ENCODE data around the gene ERP29.
"Not testable (repeated sequence)": the region's sequence is repeated elsewhere in the genome, so short reads cannot be mapped to it uniquely, and the experiment has no call there.

ERP29 gene

DNA sequence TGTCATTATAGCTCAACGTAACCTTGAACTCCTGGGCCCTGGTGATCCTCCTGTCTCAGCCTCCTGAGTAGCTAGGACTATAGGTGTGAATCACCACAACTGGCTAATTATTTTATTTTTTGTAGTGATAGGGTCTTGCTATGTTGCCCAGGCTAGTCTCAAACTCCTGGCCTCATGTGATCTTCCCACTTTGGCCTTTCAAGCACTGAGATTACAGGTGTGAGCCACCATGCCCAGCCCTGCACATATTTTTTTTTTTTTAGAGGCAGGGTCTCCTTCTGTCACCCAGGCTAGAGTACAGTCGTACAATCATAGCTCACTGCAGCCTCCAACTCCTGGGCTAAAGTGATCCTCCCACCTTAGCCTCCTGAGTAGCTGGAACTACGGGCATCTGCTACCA, 9.2 kb upstream of the ERP29 start:
- DNase-seq (ENCODE audit: low read depth): no peak

DNA sequence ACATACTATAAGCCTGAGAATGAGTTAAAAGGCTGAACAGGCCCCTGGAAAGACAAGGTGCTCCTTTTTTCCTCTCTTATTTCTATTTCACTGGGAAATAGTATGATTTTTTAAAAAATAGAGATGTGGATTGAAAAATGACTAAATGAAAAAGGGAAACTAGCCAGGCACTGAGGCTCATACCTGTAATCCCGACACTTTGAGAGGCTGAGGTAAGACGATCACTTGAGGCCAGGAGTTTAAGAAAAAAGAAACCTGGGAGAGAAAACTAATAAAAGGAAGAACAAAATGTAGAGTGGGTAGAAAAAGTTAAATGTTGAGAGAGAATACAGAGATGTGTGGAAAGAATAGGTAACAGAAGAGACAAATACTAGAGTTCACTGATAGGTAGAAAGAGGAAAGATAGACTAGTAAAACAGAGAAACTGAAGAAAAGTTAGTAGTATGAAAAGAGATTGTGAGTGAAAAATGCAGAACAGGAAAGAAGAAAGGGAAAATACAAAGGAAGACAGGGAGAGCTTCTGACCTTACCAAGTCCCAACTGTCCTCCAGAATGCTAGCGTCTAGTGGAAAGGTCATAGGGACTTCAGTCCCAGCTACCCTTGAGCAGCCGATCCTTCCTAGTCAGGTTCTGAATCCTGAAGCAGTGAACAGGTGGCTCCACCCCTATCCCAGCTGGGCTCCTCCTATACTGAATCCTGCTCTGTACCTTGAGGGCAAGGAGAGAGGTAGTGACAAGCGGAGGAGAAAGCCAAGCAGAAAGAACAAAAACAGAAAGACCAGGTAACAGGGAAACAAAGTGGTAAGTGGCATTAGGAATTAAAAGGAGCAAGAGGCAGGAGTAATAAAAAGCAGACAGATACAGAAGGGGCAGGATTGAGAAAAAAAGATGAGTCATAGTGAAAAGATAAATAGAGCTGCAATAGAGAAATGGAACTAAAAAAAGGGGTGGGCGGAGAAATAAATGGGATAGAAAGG, 7.5 kb upstream of the ERP29 start:
- DNase-seq (ENCODE audit: low read depth): no peak

- DNase-seq (ENCODE audit: low read depth): no peak
Observed at GRCh38 chr12:112007945-112008344, 5.3 kb upstream of the ERP29 start.

DNA sequence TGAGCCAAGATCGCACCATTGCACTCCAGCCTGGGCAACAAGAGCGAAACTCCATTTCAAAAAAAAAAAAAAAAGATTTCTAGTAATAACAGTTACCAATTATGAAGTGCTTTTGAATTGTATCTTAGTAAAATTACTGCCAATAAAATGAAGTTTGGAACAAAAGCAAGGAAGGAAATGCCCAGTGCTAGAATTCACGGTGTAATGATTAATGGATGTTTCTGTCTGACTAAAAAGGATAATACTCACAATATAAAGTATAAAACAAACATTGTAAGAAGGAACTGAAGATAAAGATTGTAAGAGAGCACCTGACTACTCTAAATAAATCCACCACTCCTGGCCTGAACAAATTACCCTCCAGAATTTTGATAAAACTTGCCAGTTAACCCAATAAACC, 4.3 kb upstream of the ERP29 start:
- no peak for DNase-seq (ENCODE audit: low read depth)

DNA sequence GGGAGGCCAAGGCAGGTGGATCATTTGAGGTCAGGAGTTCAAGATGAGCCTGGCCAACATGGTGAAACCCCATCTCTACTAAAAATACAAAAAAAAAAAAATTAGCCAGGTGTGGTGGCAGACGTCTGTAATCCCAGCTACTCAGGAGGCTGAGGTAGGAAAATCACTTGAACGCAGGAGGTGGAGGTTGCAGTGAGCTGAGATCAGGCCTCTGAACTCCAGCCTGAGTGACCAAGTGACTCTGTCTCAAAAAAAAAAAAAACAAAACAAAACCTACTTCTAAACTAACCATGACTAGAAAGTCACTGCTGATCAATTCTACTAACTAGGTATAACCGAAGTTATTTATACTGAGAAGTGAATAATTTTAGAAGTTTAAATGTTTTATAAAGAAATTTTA, 3.6 kb upstream of the ERP29 start:
- not testable (repeated sequence) for DNase-seq (ENCODE audit: low read depth)

DNA sequence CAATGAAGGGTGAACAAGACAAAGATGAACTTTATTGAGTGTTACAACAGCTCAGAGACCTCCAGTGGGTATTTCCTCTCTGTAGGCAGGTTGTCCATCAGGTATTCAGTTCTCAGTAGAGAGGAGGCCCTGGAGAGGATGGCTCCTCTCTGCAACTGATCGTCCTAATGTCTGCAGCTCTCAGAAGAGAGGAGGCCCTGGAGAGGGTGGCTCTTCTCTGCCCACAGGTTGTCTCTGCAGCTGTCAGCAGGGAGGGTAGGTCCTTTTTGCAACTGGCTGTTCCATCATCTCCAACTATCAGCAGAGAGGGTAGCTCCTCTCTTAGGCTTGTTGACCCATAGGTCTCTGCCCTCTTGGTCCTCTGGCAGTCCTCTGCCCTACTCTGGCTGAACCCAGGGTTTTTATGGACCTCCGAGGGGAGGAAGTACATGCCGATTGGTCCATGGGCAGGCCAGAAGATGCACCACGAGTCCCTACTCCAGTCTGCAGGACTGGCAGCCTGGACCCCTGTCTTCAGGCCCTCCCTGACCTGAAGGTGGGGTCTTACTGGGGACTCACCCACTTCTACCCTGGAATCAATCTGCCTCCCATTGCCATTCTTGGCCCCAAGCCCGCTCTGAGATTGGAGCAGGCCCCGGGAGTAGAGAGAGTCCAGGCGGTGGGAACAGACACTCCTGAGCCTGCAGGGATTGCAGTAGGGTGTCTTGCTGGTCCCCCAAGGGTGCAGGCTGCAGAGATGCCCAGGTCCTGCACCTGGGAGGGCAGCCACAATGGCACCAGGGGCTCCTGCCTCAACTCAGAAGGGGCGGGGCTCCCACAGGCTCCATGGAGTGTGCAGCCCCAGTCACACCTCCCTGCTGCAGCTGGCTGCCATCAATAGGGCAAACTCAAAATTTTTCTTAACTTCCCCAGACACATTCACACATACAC, 2.5 kb upstream of the ERP29 start:
- no peak for DNase-seq (ENCODE audit: low read depth)

DNA sequence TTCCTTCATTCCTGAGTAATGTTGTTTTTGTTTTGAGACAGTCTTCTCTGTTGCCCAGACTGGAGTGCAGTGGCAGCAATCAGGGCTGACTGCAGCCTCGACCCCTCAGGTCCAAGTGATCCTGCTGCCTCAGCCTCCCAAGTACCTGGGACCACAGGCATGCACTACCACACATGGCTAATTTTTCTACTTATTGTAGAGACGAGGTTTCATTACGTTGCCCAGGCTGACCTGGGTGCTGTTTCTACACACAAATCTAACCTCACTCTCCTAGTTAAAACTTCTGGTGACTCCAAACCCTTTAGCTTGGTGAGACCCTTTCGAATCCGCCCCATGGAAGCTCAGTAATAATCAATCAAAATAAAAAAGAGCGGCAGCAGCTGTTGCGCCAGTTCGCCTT, 1.5 kb upstream of the ERP29 start:
- DNase-seq (ENCODE audit: low read depth): no peak

DNA sequence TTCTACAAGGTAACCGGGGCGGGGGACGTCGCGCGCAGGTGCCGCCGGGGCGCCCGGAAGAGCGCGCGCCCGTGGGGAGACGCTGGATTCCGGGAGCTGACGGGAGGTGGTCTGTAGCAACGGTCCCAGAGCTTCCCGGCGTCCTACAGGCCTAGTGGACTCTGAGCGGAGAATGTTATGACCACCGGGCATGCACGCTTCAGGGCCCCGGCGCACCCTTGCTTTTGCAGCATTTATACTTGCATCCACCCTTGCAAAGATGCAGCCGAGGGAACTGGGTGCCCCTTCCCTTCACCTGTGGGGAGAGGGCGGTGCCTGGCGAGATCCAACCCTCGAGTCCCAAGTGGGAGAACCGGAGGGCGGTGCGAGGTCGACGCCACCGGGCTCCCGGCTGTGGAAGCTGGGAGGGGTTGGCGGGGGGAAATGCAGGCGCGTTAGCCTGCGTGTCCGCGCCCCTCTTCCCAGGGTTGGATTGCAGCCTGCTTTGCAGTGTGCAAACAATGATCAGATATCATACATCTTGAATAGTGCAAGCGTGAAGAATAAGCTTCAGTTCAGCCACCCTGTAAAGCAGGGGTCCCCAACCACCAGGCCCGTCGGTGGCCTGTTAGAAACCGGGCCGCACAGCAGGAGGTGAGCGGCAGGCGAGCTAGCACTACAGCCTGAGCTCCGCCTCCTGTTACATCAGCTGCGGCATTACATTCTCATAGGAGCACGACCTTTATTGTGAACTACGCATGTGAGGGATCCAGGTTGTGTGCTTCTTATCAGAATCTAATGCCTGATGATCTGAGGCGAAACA, 576 bp downstream of the ERP29 start:
- peak; percentile 37 for DNase-seq (ENCODE audit: low read depth)

DNA sequence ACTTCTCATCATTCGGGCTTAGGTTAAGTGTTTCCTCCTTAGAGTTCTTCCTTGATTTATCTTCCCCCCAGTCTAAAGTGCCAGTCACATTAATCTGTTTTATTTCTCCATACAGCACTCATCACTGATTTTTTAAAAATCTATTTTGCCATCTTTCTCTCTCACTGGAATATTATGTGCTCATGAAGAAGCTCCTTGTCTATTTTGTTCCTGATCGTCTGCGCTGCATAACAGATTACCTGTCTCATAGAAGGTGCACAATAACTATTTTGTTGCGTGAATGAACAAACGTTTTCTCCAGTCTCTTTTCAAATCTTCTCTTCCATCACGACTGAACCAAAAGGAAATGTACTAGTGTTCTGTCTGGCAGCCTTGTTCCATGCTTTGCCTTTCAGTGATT, 2.7 kb downstream of the ERP29 start:
- DNase-seq (ENCODE audit: low read depth): no peak

DNA sequence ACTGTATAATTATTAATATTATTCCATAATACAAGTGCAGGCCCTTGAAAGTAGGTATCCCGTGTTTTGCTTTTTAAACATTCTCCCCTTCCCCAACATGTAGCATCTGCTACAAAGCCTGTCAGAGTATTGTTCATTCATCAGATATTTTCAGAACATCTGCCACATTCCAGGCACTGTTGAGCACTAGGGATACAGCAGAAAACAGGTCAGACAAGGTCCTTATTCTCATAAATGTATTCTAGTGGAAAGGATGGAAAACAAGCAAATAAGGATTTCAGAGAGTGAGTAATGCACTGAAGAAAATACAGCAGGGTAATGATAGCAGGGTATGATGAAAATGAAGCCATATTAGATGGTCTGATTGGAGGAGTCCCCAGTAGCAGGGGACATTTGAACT, 3.8 kb downstream of the ERP29 start:
- DNase-seq (ENCODE audit: low read depth): no peak

GRCh38 chr12:112018571-112019237, 5.5 kb downstream of the ERP29 start:
- no peak for DNase-seq (ENCODE audit: low read depth)

- DNase-seq (ENCODE audit: low read depth): no peak
Observed at GRCh38 chr12:112020947-112021457, 7.8 kb downstream of the ERP29 start.

- no peak for DNase-seq (ENCODE audit: low read depth)
Observed at GRCh38 chr12:112022241-112023016, 9.2 kb downstream of the ERP29 start.

DNA sequence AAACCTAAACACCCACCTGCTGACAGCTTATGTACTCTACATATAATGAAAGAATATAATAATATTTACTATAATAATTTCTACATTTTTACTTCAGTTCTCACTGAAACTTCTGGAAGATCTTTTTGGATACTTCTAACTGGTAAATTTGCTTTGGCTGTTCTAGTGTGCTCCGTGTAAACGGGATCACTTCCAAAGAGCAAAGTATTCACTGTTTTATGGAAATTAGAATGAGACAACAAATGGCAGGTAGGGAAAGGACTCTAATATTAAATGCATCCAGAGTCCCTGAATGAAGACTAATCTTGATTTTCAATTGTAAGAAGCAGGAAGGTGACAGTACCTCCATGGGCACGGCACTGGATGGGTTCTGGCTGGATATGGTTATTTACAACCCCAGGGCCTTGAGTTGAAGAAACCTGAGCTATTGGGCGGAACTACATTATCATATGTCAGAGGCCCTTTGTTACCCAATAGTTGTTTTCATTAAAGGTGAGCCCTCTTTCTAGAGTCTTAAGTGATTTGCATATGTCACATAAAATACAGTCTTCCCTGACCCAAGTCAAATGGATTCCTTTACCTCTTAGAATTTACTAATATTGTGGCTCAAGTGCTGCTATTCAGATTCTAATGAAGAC, 10.7 kb downstream of the ERP29 start:
- DNase-seq (ENCODE audit: low read depth): no peak

GRCh38 chr12:112025808-112026375, 12.7 kb downstream of the ERP29 start:
- no peak for DNase-seq (ENCODE audit: low read depth)

DNA sequence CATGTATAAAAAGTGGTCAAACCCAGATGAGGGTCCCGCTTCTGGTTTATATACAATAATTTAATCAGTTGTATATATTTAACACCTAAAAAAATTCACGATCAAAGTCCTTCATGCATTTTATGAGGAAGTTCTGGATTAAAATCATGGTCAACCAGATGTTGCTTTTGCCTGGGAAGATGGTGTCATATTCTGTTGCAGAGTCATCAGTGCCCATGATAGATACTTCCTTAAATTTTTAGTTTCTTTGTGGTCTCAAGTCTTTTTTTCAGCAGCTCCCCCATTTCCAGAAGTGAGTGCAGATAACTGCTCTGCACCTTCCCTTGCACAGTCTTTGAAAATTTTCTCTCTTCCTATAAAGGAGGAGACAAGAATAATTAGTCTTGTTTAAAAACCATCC, 16.1 kb downstream of the ERP29 start:
- no peak for DNase-seq (ENCODE audit: low read depth)

DNA sequence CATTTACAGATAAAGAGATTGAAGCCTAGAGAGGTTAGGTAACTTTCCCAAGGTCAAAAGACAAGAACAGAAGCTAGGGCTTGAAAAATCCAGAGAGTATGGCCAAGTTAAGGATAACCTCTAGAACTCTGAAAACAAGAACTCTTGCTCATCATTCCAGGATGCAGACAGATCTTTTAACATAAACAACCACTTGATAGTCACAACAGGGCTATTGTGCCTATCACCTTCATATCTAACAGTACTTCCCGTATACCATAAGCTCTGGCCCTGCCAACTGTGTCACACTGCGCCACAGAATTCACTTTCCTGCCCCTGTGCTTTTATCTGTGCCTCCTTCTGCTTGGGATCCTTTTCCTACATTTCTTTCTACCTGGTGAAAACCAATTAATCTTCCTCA, 18.2 kb downstream of the ERP29 start:
- DNase-seq (ENCODE audit: low read depth): no peak

GRCh38 chr12:112032292-112032691, 19.1 kb downstream of the ERP29 start:
- no peak for DNase-seq (ENCODE audit: low read depth)

GRCh38 chr12:112035219-112035785, 22.1 kb downstream of the ERP29 start:
- no peak for DNase-seq (ENCODE audit: low read depth)
